Measurements from ENCODE around the gene ADAMTS6.
"Not testable (repeated sequence)": the region's sequence is repeated elsewhere in the genome, so short reads cannot be mapped to it uniquely, and the experiment has no call there.

The ADAMTS6 gene

GRCh38 chr5:65468633-65469032 is 13.1 kb downstream of the ADAMTS6 start:
- in situ Hi-C loops (cut with MboI; ENCODE audit: low sequenced_read_pairs) = no loop called here

DNA sequence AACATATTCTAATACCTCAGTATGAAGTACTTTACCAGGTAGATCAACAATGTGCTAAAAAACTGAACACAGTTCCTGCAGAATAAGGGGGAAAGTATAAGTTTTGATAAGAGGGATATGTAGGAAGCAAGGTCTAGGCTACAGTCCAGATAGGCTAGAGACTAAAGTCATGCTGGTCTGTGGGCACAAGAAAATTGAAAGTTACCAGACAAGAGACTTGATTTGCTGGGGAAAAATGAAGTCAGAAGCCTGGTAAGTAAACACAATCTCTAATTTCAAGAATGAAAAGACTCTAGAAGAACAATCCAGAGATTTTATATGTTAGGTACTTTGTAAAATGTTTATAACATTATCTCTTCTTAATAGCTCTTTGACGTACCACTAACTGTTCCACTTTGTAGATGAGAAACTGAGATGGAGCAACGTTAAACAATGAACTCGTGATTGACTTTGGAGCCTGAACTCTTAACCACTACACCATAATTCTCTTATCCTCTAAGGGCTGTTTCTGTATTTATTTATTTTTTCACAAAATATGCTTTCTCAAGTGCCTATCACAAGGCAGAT is 19.5 kb downstream of the ADAMTS6 start:
- in situ Hi-C loops (cut with MboI; ENCODE audit: low sequenced_read_pairs) = no loop called here

- in situ Hi-C loops (cut with MboI; ENCODE audit: low sequenced_read_pairs) = no loop called here
Measured at GRCh38 chr5:65461490-65461889, 20.2 kb downstream of the ADAMTS6 start.

DNA sequence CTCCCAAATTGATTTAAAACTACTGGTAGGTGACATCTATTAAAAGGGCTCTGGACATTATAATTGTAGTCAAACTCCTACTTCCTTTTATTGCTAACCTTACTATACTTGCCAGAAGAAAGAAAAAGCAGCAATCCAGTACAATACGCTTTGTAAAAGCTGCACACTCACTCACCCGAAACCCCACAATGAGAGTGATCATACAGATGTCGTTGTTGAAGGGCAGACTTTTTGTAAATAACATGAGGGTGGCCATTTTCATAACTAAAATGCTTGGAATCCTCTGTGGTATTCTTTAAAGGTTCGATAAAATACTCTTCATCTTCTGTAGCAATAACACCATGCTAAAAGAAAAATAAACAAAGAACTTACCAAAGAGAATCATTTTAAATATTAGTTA is 21.7 kb downstream of the ADAMTS6 start:
- in situ Hi-C loops (cut with MboI; ENCODE audit: low sequenced_read_pairs) = no loop called here

DNA sequence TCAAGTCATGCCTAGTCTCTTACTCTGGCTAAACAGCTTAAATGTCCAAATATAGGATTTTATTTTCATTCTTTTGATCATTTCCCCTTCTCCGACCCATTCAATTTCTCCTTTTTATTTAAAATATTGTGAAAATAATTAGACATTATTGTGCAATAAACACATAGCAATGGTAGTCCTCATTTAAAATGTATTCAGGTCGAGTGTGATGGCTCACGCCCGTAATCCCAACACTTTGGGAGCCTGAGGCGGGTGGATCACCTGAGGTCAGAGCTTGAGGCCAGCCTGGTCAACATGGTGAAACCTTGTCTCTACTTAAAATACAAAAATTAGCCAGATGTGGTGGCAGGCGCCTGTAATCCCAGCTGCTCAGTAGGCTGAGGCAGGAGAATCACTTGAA is 26.7 kb downstream of the ADAMTS6 start:
- in situ Hi-C loops (cut with MboI; ENCODE audit: low sequenced_read_pairs) = no loop called here

- in situ Hi-C loops (cut with MboI; ENCODE audit: low sequenced_read_pairs) = no loop called here
Measured at GRCh38 chr5:65451436-65451835, 30.3 kb downstream of the ADAMTS6 start.

DNA sequence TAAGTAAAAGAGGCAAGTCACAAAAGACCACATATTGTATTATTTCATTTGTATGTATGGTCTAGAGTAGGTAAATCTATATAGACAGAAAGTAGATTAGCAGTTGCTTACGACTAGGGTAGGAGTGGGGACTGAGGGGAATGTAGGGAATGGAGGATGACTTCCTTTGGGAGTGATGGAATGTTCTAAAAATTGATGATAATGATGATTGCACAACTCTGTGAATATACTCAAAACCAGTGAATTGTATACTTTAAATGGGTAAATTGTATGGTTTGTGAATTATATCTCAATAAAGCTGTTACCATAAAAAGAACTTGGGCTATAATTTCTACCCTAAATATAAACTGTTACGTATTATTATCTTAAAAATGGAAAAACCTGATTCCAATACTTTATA is 35.0 kb downstream of the ADAMTS6 start:
- in situ Hi-C loops (cut with MboI; ENCODE audit: low sequenced_read_pairs) = no loop called here

GRCh38 chr5:65441800-65442199 is 39.9 kb downstream of the ADAMTS6 start:
- in situ Hi-C loops (cut with MboI; ENCODE audit: low sequenced_read_pairs) = no loop called here

- in situ Hi-C loops (cut with MboI; ENCODE audit: low sequenced_read_pairs) = no loop called here
Measured at GRCh38 chr5:65440456-65440855, 41.3 kb downstream of the ADAMTS6 start.

- in situ Hi-C loops (cut with MboI; ENCODE audit: low sequenced_read_pairs) = no loop called here
Measured at GRCh38 chr5:65434122-65434521, 47.6 kb downstream of the ADAMTS6 start.

DNA sequence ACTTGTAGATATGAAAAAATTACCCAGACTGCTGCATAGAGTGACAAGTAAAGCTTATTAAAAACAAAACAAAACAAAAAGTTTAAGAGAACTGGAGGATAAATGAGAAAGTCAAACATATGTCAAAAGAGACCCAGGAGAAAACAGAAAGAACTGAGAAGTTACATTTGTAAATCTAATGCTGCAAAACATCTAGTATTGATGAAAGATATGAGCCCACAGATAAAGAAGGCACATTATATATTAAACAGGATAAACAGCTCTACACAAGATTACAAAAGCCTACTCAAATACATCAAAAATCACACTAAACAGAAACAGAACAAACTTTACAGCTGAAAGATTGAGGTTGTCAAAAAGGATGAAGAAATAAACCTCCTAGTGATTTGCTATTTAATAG is 55.1 kb downstream of the ADAMTS6 start:
- in situ Hi-C loops (cut with MboI; ENCODE audit: low sequenced_read_pairs) = no loop called here

DNA sequence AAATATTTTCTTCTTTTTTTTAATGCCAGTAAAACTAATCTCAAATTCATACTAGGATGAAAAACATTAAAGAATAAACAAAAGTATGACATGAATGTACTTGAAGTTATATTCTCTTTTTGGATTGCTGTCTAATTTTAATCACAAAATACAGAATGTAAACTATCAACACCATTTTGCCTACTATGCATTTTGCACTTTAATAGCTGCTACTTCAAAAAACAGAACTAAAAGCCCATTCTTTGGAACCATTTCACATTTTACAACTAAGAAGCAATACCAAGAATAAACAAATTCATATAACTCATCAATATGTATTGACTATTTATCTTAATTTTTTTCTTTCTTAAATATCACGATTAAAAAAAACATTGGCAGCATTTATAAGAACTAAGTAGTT is 58.1 kb downstream of the ADAMTS6 start:
- in situ Hi-C loops (cut with MboI; ENCODE audit: low sequenced_read_pairs) = no loop called here

GRCh38 chr5:65418661-65419060 is 63.1 kb downstream of the ADAMTS6 start:
- in situ Hi-C loops (cut with MboI; ENCODE audit: low sequenced_read_pairs) = no loop called here

GRCh38 chr5:65413822-65414221 is 67.9 kb downstream of the ADAMTS6 start:
- in situ Hi-C loops (cut with MboI; ENCODE audit: low sequenced_read_pairs) = no loop called here

- in situ Hi-C loops (cut with MboI; ENCODE audit: low sequenced_read_pairs) = no loop called here
Measured at GRCh38 chr5:65412842-65413241, 68.9 kb downstream of the ADAMTS6 start.

DNA sequence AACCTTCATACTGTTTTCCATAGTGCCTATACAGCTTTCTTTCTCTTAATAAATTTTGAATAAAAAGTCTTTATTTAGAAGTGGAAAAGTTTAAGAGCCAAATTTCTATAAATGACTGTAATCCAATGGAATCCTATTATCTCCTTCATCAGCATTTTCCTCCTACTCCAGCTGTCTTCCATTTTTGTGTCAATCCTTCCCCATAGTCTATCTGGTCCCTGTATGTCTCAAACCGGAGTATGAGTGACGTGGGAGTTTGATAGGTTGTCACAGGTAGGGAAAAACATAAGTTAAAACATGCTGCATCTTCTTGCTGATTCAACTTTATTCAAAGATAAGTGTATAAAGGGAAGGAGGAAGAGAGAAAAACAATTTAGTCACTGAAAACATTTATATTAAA is 70.4 kb downstream of the ADAMTS6 start:
- in situ Hi-C loops (cut with MboI; ENCODE audit: low sequenced_read_pairs) = no loop called here

DNA sequence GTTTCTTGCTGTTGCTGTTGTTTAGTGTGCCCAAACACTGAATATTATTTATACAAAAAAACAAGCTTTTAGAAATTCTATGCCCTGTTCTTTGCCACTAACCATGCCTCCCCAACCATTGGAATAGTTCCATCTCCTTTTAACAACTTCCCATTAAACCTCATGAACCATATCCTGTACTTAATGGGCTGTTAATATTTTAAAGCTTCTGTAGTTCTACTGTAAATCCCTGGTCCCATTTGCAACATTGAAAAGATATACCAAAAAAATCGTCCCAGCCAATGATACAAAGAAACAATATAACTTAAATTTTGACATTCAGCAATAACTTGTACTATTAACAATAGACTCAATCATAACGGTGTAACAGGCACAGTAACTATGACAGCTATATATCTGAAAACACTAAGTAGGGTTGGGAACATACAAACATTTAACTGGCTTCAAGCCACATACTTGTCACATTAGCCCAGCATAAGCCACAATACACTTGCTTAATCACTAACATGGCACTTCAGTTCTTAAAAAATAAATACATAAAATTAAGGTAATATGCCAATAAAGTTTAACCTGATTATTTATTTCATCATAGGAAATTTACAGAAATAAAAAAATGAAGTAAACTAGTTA is 86.1 kb downstream of the ADAMTS6 start:
- in situ Hi-C loops (cut with MboI; ENCODE audit: low sequenced_read_pairs) = no loop called here

DNA sequence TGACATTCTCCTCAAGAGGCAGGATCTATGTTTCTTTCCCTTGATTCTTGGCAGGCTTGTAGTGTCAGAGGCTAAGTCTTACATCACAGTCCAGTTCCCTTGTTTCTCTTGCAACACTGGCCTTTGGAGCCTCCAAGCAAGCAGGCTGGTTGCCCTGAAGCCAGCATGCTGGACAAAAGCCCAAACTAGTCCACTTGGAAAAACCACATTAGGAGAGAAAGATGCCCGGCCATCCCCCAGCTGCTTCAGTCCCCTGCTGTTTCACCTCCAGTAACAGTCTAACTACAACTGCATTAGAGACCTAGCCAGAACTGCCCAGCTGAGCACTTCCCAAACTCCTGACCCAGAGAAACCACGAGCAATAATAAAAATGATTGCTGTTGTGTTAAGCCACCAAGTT is 87.6 kb downstream of the ADAMTS6 start:
- in situ Hi-C loops (cut with MboI; ENCODE audit: low sequenced_read_pairs) = no loop called here

GRCh38 chr5:65391591-65391990 is 90.1 kb downstream of the ADAMTS6 start:
- in situ Hi-C loops (cut with MboI; ENCODE audit: low sequenced_read_pairs) = no loop called here

DNA sequence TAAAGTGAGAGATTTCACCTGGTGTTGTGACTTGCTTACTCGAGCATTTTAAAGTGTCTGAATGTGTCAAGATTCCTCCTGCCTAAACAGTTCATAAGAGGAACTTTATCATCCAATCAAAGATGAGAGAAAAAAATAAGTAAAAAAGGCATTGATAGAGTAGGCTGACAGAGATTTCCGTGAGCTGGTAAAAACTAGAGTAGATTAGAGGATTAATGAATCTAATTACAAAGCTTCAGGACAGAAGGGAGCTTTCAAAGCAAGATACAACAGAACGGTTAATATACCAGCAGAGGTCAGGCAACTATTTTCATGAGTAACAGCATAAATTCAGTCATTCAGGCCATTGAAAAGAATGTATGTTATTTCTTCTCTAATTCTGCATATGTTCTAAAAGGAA is 91.5 kb downstream of the ADAMTS6 start:
- in situ Hi-C loops (cut with MboI; ENCODE audit: low sequenced_read_pairs) = no loop called here

DNA sequence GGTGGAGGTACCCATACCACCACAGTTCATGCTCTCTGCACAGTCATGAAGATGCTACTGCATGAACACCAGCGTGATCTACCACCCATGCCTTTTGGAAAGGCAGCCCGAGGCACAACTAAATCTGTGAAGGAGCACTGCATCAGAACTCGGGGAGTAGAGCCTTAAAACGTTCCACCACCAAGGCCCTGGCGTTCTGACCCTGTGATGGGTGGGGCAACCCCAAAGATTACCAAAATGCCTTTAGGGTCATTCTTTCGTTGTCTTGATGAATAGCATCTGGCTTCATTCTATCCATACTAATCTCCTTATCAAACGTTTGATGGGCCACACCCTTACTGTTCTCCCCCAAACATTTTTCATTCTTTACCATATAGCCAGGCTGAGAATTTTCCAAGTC is 97.9 kb downstream of the ADAMTS6 start:
- in situ Hi-C loops (cut with MboI; ENCODE audit: low sequenced_read_pairs) = no loop called here

- in situ Hi-C loops (cut with MboI; ENCODE audit: low sequenced_read_pairs) = no loop called here
Measured at GRCh38 chr5:65382582-65382981, 99.1 kb downstream of the ADAMTS6 start.

- in situ Hi-C loops (cut with MboI; ENCODE audit: low sequenced_read_pairs) = not testable (repeated sequence)
Measured at GRCh38 chr5:65370505-65370904, 111.2 kb downstream of the ADAMTS6 start.

Measured in hTERT RPE-1 (cell line).